HepG2 (cell line): ENCODE measurements around the gene ZNF524. TPM values are rescaled to one million over a fixed set of nuclear protein-coding genes. Genes with fewer than 3 reads are reported as not detected.

Experiments used
- AGO1 ChIP-seq: fragments of 200-400 bp; formaldehyde crosslinking; IDR thresholded peaks from 2 replicates; pipeline ENCODE4 v1.6.1; 2017; ENCODE audit warnings: mild to moderate bottlenecking, low read depth, low read length, moderate library complexity; ENCODE audit not compliant: poor library complexity, severe bottlenecking
- BCL3 ChIP-seq: sonication (generic); formaldehyde crosslinking; IDR thresholded peaks from 2 replicates; pipeline ENCODE4 v1.5.1; 2020; ENCODE audit warnings: mild to moderate bottlenecking, missing genetic modification reagents, moderate library complexity
- CENPT ChIP-seq: sonication (generic); formaldehyde crosslinking; IDR thresholded peaks from 2 replicates; pipeline ENCODE4 v1.8.0; 2022; ENCODE audit warnings: low read depth, mild to moderate bottlenecking, moderate library complexity, missing genetic modification reagents
- EP300 ChIP-seq, 3 experiments: sonication (generic) in 1 of 3; formaldehyde crosslinking in 1 of 3; IDR thresholded peaks; 2 replicates each; pipeline versions ENCODE4 v1.5.1 to v1.6.1; 2011 to 2020; ENCODE audit warnings: low read depth in 2 of 3, low read length in 2 of 3, borderline replicate concordance in 1 of 3, improper control_type of control experiment in 1 of 3, mild to moderate bottlenecking in 1 of 3, missing genetic modification reagents in 1 of 3, moderate library complexity in 1 of 3
- ESRRA ChIP-seq: sonication (generic); formaldehyde crosslinking; IDR thresholded peaks from 2 replicates; pipeline ENCODE4 v1.5.1; 2020; ENCODE audit warnings: mild to moderate bottlenecking, low read depth, missing genetic modification reagents
- GATAD2A ChIP-seq: IDR thresholded peaks from 2 replicates; pipeline ENCODE4 v1.6.1; 2016
- HNRNPUL1 ChIP-seq: fragments of 200-400 bp; formaldehyde crosslinking; IDR thresholded peaks from 2 replicates; pipeline ENCODE4 v1.6.1; 2017; ENCODE audit warnings: low read depth, mild to moderate bottlenecking, low read length, moderate library complexity
- KLF6 ChIP-seq: IDR thresholded peaks from 2 replicates; pipeline ENCODE4 v1.8.0; 2016; ENCODE audit warnings: missing biosample characterization, missing genetic modification reagents
- MAFF ChIP-seq: IDR thresholded peaks from 2 replicates; pipeline ENCODE4 v1.6.1; 2011; ENCODE audit warnings: low read depth, low read length, improper control_type of control experiment
- MIXL1 ChIP-seq: IDR thresholded peaks from 2 replicates; pipeline ENCODE4 v1.6.1; 2016
- NCOA5 ChIP-seq: sonication (generic); formaldehyde crosslinking; IDR thresholded peaks from 2 replicates; pipeline ENCODE4 v1.4.0; 2020; ENCODE audit warnings: missing genetic modification reagents
- NPAS2 ChIP-seq: sonication (generic); formaldehyde crosslinking; IDR thresholded peaks from 2 replicates; pipeline ENCODE4 v1.8.0; 2022; ENCODE audit warnings: mild to moderate bottlenecking, missing genetic modification reagents, borderline replicate concordance
- PAWR ChIP-seq: sonication (generic); formaldehyde crosslinking; IDR thresholded peaks from 2 replicates; pipeline ENCODE4 v1.4.0; 2020; ENCODE audit warnings: missing genetic modification reagents, mild to moderate bottlenecking, borderline replicate concordance
- PLRG1 ChIP-seq: fragments of 450-650 bp; conservative IDR thresholded peaks from 2 replicates; pipeline ENCODE4 v1.6.1; 2016
- RFX1 ChIP-seq: fragments of 450-650 bp; IDR thresholded peaks from 2 replicates; pipeline ENCODE4 v1.6.1; 2017
- SAFB2 ChIP-seq: sonication (generic); formaldehyde crosslinking; IDR thresholded peaks from 2 replicates; pipeline ENCODE4 v1.5.1; 2020; ENCODE audit warnings: missing genetic modification reagents, low read depth, mild to moderate bottlenecking, borderline replicate concordance
- SAP130 ChIP-seq: IDR thresholded peaks from 2 replicates; pipeline ENCODE4 v1.6.1; 2016; ENCODE audit warnings: low read depth
- SUZ12 ChIP-seq: fragments of 150-350 bp; IDR thresholded peaks from 2 replicates; pipeline ENCODE4 v1.6.1; 2014; ENCODE audit warnings: low read depth, low read length
- ZNF251 ChIP-seq: sonication (generic); formaldehyde crosslinking; IDR thresholded peaks from 2 replicates; pipeline ENCODE4 v1.9.0; 2021; ENCODE audit warnings: mild to moderate bottlenecking, missing genetic modification reagents
- ZNF30 ChIP-seq: sonication (generic); formaldehyde crosslinking; IDR thresholded peaks from 2 replicates; pipeline ENCODE4 v1.5.0; 2020; ENCODE audit warnings: mild to moderate bottlenecking, missing genetic modification reagents
- ZNF549 ChIP-seq: sonication (generic); formaldehyde crosslinking; IDR thresholded peaks from 2 replicates; pipeline ENCODE4 v1.5.0; 2020; ENCODE audit warnings: missing genetic modification reagents
- polyA plus RNA-seq, 8 experiments: library from polyadenylated mRNA; depleted of rRNA in 3 of 8; stranded (reverse) in 7 of 8; unstranded in 1 of 8; fragments of >200 nt; fragmentation: Illumina TruSeq in 4 of 8; extraction: Trizol in 4 of 8; gene quantifications; 2 replicates each; pipeline versions ENCODE4 v1.2.1 to v1.2.3, GENCODE V29; 2011 to 2016; ENCODE audit warnings: low read depth in 4 of 8, missing spikeins in 1 of 8, mixed read lengths in 1 of 8; ENCODE audit not compliant: insufficient read depth in 1 of 8
- total RNA-seq, 5 experiments: library from RNA; depleted of rRNA; stranded (reverse); fragments of >200 nt; fragmentation: Illumina TruSeq; extraction: Trizol; gene quantifications; 2 replicates each; pipeline ENCODE4 v1.2.3, GENCODE V29; 2016; ENCODE audit warnings: low read depth in 1 of 5
- TF ChIP-seq, protein P1 (sequence below): sonication (generic); formaldehyde crosslinking; IDR thresholded peaks from 2 replicates; pipeline ENCODE4 v1.5.0; 2020; ENCODE audit warnings: mild to moderate bottlenecking, missing genetic modification reagents
- TF ChIP-seq, protein P2 (sequence below): sonication (generic); formaldehyde crosslinking; IDR thresholded peaks from 2 replicates; pipeline ENCODE4 v1.4.0; 2020; ENCODE audit warnings: missing genetic modification reagents

ZNF524 gene
- total and polyA plus RNA-seq, 2 of the 13 experiments (the other 11 are each of a cell fraction or from before 2014, with no cell fraction given) = 3.2 to 4.6 TPM

DNA sequence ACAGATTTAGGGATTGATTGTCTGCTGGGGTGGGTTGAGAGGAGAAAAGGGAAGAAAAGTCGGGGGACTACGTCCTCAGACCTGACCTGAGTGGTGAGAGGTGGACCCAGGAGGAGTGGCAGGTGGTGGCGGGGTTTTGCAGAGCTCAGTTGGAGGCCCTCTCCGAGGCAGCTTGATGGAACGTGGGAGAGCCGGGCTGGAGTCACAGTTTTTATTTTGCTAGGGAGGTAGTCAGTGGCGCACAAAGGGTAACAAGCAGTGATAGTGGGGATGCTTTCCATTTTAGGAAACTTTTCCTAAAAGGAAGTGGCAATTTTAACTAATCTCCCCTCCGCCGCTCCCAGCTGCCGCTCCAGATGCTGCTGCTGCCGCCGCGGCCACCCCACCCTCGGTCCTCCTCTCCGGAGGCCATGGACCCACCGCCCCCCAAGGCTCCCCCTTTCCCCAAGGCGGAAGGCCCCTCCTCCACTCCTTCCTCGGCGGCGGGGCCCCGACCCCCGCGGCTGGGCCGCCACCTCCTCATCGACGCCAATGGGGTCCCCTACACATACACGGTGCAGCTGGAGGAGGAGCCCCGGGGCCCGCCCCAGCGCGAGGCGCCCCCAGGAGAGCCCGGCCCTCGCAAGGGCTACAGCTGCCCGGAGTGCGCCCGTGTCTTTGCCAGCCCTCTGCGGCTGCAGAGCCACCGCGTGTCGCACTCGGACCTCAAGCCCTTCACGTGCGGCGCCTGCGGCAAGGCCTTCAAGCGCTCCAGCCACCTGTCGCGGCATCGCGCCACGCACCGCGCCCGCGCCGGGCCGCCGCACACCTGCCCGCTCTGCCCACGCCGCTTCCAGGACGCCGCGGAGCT lies 42.3 kb downstream of the ZNF524 start (continued):
- no peak for TF ChIP-seq BCL3 (CRISPR knock-in tag)
- TF ChIP-seq AGO1 = no peak
- TF ChIP-seq, protein P1, sequence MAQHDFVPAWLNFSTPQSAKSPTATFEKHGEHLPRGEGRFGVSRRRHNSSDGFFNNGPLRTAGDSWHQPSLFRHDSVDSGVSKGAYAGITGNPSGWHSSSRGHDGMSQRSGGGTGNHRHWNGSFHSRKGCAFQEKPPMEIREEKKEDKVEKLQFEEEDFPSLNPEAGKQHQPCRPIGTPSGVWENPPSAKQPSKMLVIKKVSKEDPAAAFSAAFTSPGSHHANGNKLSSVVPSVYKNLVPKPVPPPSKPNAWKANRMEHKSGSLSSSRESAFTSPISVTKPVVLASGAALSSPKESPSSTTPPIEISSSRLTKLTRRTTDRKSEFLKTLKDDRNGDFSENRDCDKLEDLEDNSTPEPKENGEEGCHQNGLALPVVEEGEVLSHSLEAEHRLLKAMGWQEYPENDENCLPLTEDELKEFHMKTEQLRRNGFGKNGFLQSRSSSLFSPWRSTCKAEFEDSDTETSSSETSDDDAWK (CRISPR knock-in tag) = no peak
- TF ChIP-seq ESRRA (CRISPR knock-in tag) = no peak
- no peak for TF ChIP-seq EP300 (IDR thresholded peaks at IDR 0.05; ENCODE audit: low read depth in 2 of 2, low read length in 2 of 2)
- no peak for TF ChIP-seq EP300 (CRISPR knock-in tag; IDR thresholded peaks at IDR 0.05; ENCODE audit: borderline replicate concordance)
- peak; percentile 17; the same call in 1 of the 2 replicates for TF ChIP-seq SAP130 (CRISPR knock-in tag)
- no peak for TF ChIP-seq MAFF
- no peak for TF ChIP-seq ZNF30 (CRISPR knock-in tag)
- no peak for TF ChIP-seq PAWR (CRISPR knock-in tag)
- TF ChIP-seq ZNF251 (CRISPR knock-in tag) = no peak
- no peak for TF ChIP-seq SAFB2 (CRISPR knock-in tag)
- TF ChIP-seq NPAS2 = no peak
- TF ChIP-seq HNRNPUL1 = no peak
- TF ChIP-seq, protein P2, sequence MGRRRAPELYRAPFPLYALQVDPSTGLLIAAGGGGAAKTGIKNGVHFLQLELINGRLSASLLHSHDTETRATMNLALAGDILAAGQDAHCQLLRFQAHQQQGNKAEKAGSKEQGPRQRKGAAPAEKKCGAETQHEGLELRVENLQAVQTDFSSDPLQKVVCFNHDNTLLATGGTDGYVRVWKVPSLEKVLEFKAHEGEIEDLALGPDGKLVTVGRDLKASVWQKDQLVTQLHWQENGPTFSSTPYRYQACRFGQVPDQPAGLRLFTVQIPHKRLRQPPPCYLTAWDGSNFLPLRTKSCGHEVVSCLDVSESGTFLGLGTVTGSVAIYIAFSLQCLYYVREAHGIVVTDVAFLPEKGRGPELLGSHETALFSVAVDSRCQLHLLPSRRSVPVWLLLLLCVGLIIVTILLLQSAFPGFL = no peak
- TF ChIP-seq NCOA5 (CRISPR knock-in tag) = no peak
- TF ChIP-seq GATAD2A = no peak
- TF ChIP-seq KLF6 = no peak
- TF ChIP-seq SUZ12 = no peak
- TF ChIP-seq PLRG1 = no peak
- no peak for TF ChIP-seq ZNF549 (CRISPR knock-in tag)
- TF ChIP-seq CENPT = no peak
- TF ChIP-seq MIXL1 (CRISPR knock-in tag) = no peak
- no peak for TF ChIP-seq RFX1
